GM10248 (cell line): ENCODE measurements around the gene MEN1.

ENCODE experiments used
- CTCF ChIA-PET: fragments of 300-600 bp; sonication (Branson Sonifier 250); formaldehyde crosslinking; extraction: SDS; loops from one replicate; lab custom pipeline; 2021; ENCODE audit warnings: antibody characterized with exemption; lab: Yijun Ruan, JAX
- POLR2A ChIA-PET: fragments of 350-650 bp; sonication (Branson Sonifier 250); formaldehyde crosslinking; extraction: SDS; loops from one replicate; lab custom pipeline; 2020; ENCODE audit warnings: antibody characterized with exemption; lab: Yijun Ruan, JAX
- DNase-seq: peaks from one replicate; pipeline ENCODE4 v3.0.0; 2012; ENCODE audit errors: extremely low spot score
- CTCF ChIP-seq: IDR thresholded peaks from 2 replicates; pipeline ENCODE4 v1.5.1; 2012; ENCODE audit warnings: mild to moderate bottlenecking, low read depth; ENCODE audit errors: extremely low read depth, missing control alignments, control extremely low read depth

The MEN1 gene

DNA sequence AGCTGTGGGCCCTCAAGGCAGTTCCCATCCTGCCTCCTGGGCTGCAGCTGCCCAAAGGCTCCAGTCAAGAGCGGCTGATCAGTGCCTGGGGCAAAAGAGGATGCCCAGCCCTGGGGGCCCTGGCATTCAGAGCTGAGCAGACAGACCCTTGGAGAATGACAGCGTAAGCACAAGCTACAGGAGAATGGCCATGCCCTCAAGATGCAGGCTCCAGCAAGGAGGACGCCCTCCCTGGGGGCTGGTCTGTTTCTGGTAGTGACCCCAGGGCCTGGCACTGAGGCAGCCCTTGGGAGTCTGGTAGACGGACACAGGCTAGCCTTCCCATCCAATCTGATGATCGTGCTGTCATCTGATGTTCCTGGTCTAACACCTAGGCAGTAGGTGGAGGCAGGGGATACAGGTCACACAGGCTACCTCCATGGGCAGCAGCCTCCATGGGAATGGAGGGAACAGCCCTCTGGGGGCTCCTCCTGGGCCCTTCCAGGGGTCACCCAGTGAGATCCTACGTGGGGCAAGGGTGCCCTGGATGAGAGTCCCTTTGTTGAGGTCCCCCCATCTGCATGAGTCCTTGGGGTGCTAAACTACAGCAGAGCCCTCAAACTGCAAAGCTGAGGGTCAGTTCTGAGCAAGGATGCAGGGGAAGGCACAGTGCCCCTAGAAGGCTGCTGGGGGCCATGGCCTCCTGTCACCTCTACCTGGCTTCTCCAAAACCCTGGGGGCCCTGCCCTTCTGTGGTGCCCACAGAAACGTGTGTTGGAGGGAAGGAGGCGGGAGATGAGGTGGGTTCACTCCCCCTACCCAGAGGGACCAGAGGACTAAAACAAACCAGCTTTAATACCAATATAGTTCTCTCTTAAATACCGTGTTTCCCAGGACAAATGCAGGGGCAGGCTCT is 21.8 kb downstream of the MEN1 start:
- no peak for TF ChIP-seq CTCF
- ChIA-PET POLR2A (interaction anchor here (0.5 kb wide), 1 partner anchor 521 kb away, joined by 5 read pairs; no protein-coding TSS in a partner anchor), CTCF (interaction anchor here (0.6 to 5.5 kb wide), 6 partner anchors 11 to 102 kb away, joined by 3 to 49 read pairs (median 4); partner anchors contain the start of genes MAP4K2 and SF1)
- no peak for DNase-seq

GRCh38 chr11:64787526-64788320 is 22.6 kb downstream of the MEN1 start:
- CTCF ChIA-PET: interaction anchor here (0.6 to 5.5 kb wide), 6 partner anchors 10 to 103 kb away, joined by 3 to 49 read pairs (median 4); partner anchors contain the start of genes MAP4K2 and SF1
- DNase-seq: peak; percentile 76
- TF ChIP-seq CTCF: peak; percentile 74
- POLR2A ChIA-PET: interaction anchor here (0.5 kb wide), 1 partner anchor 521 kb away, joined by 5 read pairs; no protein-coding TSS in a partner anchor

- DNase-seq: no peak
- no peak for TF ChIP-seq CTCF
- ChIA-PET POLR2A (interaction anchor here (0.6 kb wide), 1 partner anchor 76 kb away, joined by 3 read pairs; no protein-coding TSS in a partner anchor), CTCF (interaction anchor here (1.6 to 5.5 kb wide), 4 partner anchors 8 to 325 kb away, joined by 6 to 49 read pairs (median 14); partner anchors contain the start of genes MAP4K2 and TM7SF2)
Observed at GRCh38 chr11:64786308-64786707, 24.0 kb downstream of the MEN1 start.

GRCh38 chr11:64784813-64785581 is 25.4 kb downstream of the MEN1 start:
- DNase-seq: no peak
- CTCF ChIA-PET: interaction anchor here (0.7 to 5.5 kb wide), 7 partner anchors 9 to 326 kb away, joined by 3 to 49 read pairs (median 6); partner anchors contain the start of genes MAP4K2 and TM7SF2
- POLR2A ChIA-PET: interaction anchor here (0.7 kb wide), 1 partner anchor 16 kb away, joined by 6 read pairs; no protein-coding TSS in a partner anchor
- TF ChIP-seq CTCF: no peak

DNA sequence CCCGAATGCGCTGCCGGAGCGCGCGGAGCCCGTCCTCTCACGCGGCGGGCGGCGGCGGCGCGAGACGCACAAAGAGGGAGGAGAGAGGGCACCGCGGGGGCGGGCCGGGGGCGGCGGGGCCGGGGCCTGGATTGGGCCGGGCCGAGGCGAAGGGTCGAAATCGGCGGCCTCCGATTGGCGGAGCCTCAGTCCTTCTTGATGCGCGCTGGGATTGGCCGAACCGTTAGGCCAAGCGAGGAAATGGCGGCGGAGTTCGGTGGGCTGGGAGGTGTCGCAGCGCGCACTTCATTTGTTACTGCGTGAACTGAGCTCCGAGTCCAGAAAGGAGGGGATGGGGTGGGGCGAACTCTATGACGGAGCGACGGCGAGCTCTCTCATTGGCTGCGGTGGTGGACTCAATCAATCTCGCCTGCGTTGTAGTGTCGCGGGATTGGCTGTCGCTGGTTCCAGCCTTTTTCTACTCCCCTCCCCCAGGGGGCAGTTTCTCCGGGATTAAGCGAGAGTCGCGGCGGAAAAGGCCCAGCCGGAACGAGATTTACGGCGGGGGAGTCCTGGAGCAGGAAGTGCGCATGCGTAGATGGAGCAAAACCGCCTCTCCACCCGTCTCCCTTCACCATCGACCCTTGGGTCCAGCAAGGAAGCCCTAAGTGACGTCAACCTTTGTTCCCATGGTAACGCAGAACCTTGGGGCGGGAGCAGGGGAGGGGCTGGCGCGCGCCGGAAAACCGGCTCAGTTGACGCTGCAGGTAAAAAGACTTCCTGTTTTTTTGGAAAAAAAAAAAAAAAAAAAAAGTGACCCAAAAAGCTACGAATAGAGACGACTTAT is 31.7 kb downstream of the MEN1 start, which contains the start of gene SF1:
Gene SF1 (minus strand): TSS at position 70 of the 826 bp plus-strand sequence. CDS start 150 bp downstream, outside the sequence.
- ChIA-PET CTCF (interaction anchor here (0.6 to 3.6 kb wide), 7 partner anchors 10 to 130 kb away, joined by 3 to 13 read pairs (median 3); partner anchors contain the start of gene PYGM), POLR2A (interaction anchor here (0.6 to 1.1 kb wide), 10 partner anchors 8 to 722 kb away, joined by 3 to 9 read pairs (median 3); partner anchors contain the start of genes EHD1, MALAT1, PYGM and ZNHIT2)
- peak; percentile 97 for DNase-seq
- no peak for TF ChIP-seq CTCF
